ENCODE results near the gene RASAL2.

The RASAL2 gene

DNA sequence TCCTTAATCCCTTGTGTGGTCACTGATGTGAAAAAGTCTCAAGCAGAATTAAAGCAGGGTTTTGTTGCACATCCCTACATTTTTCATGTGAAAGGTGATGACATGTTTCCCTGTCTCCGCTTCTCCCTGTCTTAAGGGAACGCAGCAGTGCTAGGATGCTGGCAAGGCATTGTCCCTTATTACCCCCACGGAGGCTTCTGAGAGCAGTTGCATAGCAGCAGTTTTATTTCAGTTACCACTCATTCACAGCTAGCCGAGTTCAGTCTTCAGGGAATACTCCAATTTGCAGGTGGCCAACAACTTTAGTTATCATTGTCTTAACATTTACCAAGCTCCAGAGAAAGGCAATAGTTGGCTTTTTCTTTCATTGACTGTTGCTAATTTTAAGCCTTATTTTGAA is 313.8 kb downstream of the RASAL2 start:
- Histone ChIP-seq H3K9me2 (replicated peaks; ENCODE audit: insufficient read depth, low read length) (no peaks in the 10 kb centered on the region; the same call in 1 of the 2 replicates), H4K20me1 (ENCODE audit: low read depth, low read length) (no peaks in the 10 kb centered on the region), H3K27ac (ENCODE audit: low read depth, low read length) (no peak overlapping the region), H3K4me2 (ENCODE audit: low read depth, low read length, poor library complexity, severe bottlenecking) (no peak overlapping the region), H3K36me3 (ENCODE audit: low read length) (no peaks in the 10 kb centered on the region), H3K9ac (ENCODE audit: low read length) (no peak overlapping the region), H3K4me3 (ENCODE audit: insufficient read depth, low read length, poor library complexity, severe bottlenecking) (no peak overlapping the region), H3K27me3 (ENCODE audit: low read length) (no peaks in the 10 kb centered on the region), H3F3A (ENCODE audit: insufficient read depth) (no peaks in the 10 kb centered on the region), H3K79me2 (ENCODE audit: insufficient read depth, low read length) (no peaks in the 10 kb centered on the region), H2AFZ (ENCODE audit: low read depth, low read length, severe bottlenecking) (no peak overlapping the region), H3K9me3 (ENCODE audit: insufficient read depth, low read length) (no peaks in the 10 kb centered on the region)
- no peak for TF ChIP-seq CTCF (IDR thresholded peaks at IDR 0.05; ENCODE audit: insufficient read depth, low read length, poor library complexity, severe bottlenecking)
- no peak for TF ChIP-seq EZH2phosphoT487 (conservative IDR thresholded peaks at IDR 0.05; ENCODE audit: low read length)

DNA sequence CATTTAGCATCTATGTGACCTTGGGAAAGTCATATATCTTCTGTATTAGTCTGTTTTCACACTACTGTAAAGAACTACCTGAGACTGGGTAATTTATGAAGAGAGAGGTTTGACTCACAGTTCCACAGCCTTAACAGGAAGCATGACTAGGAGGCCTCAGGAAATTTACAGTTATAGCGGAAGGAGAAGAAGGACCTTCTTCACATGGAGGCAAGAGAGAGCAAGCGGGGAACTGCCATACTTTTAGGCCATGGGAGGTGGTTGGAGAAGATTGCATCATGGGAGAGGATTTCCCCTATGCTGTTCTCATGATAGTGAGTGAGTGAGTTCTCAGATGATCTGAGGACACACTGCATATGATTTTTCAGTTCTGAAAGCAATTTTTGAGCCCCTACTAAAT is 315.0 kb downstream of the RASAL2 start:
- Histone ChIP-seq H3K4me2 (ENCODE audit: low read depth, low read length, poor library complexity, severe bottlenecking) (no peak overlapping the region), H3K9ac (ENCODE audit: low read length) (no peak overlapping the region)

GRCh38 chr1:178409541-178409940 is 315.6 kb downstream of the RASAL2 start:
- Histone ChIP-seq H3K4me2 (ENCODE audit: low read depth, low read length, poor library complexity, severe bottlenecking) (no peak overlapping the region), H3K9ac (ENCODE audit: low read length) (no peak overlapping the region), H3F3A (ENCODE audit: insufficient read depth) (no peaks in the 10 kb centered on the region), H3K9me3 (ENCODE audit: insufficient read depth, low read length) (no peaks in the 10 kb centered on the region), H3K4me3 (ENCODE audit: insufficient read depth, low read length, poor library complexity, severe bottlenecking) (no peak overlapping the region), H3K27me3 (ENCODE audit: low read length) (no peaks in the 10 kb centered on the region), H3K27ac (ENCODE audit: low read depth, low read length) (no peak overlapping the region), H3K79me2 (ENCODE audit: insufficient read depth, low read length) (no peaks in the 10 kb centered on the region), H4K20me1 (ENCODE audit: low read depth, low read length) (no peaks in the 10 kb centered on the region), H2AFZ (ENCODE audit: low read depth, low read length, severe bottlenecking) (no peak overlapping the region), H3K9me2 (replicated peaks; ENCODE audit: insufficient read depth, low read length) (no peaks in the 10 kb centered on the region), H3K36me3 (ENCODE audit: low read length) (no peaks in the 10 kb centered on the region)
- TF ChIP-seq EZH2phosphoT487 (conservative IDR thresholded peaks at IDR 0.05; ENCODE audit: low read length) (no peak), CTCF (IDR thresholded peaks at IDR 0.05; ENCODE audit: insufficient read depth, low read length, poor library complexity, severe bottlenecking) (no peak)

More for the DNA sequence above, 315.0 kb downstream of the RASAL2 start:
- no peaks in the 10 kb centered on the region for H3K9me2 ChIP-seq (replicated peaks; ENCODE audit: insufficient read depth, low read length)
- no peaks in the 10 kb centered on the region for H3K36me3 ChIP-seq (ENCODE audit: low read length)
- no peaks in the 10 kb centered on the region for H3F3A ChIP-seq (ENCODE audit: insufficient read depth)
- H3K27ac ChIP-seq (ENCODE audit: low read depth, low read length): no peak overlapping the region
- H3K4me3 ChIP-seq (ENCODE audit: insufficient read depth, low read length, poor library complexity, severe bottlenecking): no peak overlapping the region
- no peak overlapping the region for H2AFZ ChIP-seq (ENCODE audit: low read depth, low read length, severe bottlenecking)
- TF ChIP-seq EZH2phosphoT487 (conservative IDR thresholded peaks at IDR 0.05; ENCODE audit: low read length): no peak
- H3K9me3 ChIP-seq (ENCODE audit: insufficient read depth, low read length): no peaks in the 10 kb centered on the region
- H4K20me1 ChIP-seq (ENCODE audit: low read depth, low read length): no peaks in the 10 kb centered on the region
- H3K79me2 ChIP-seq (ENCODE audit: insufficient read depth, low read length): no peaks in the 10 kb centered on the region
- no peaks in the 10 kb centered on the region for H3K27me3 ChIP-seq (ENCODE audit: low read length)

- no peak overlapping the region for H3K4me2 ChIP-seq (ENCODE audit: low read depth, low read length, poor library complexity, severe bottlenecking)
- H3K9me3 ChIP-seq (ENCODE audit: insufficient read depth, low read length): no peaks in the 10 kb centered on the region
- H3K9me2 ChIP-seq (replicated peaks; ENCODE audit: insufficient read depth, low read length): no peaks in the 10 kb centered on the region
- TF ChIP-seq CTCF (IDR thresholded peaks at IDR 0.05; ENCODE audit: insufficient read depth, low read length, poor library complexity, severe bottlenecking): no peak
- TF ChIP-seq EZH2phosphoT487 (conservative IDR thresholded peaks at IDR 0.05; ENCODE audit: low read length): no peak
- no peaks in the 10 kb centered on the region for H3K27me3 ChIP-seq (ENCODE audit: low read length)
- H3K4me3 ChIP-seq (ENCODE audit: insufficient read depth, low read length, poor library complexity, severe bottlenecking): no peak overlapping the region
- H3K79me2 ChIP-seq (ENCODE audit: insufficient read depth, low read length): no peaks in the 10 kb centered on the region
- no peaks in the 10 kb centered on the region for H3F3A ChIP-seq (ENCODE audit: insufficient read depth)
- H2AFZ ChIP-seq (ENCODE audit: low read depth, low read length, severe bottlenecking): no peak overlapping the region
- no peaks in the 10 kb centered on the region for H4K20me1 ChIP-seq (ENCODE audit: low read depth, low read length)
- H3K36me3 ChIP-seq (ENCODE audit: low read length): no peaks in the 10 kb centered on the region
- H3K27ac ChIP-seq (ENCODE audit: low read depth, low read length): no peak overlapping the region
- H3K9ac ChIP-seq (ENCODE audit: low read length): no peak overlapping the region
These were observed 318.0 kb downstream of the RASAL2 start for GRCh38 chr1:178411756-178412399.
